Liver (tissue), 9 donors: ENCODE measurements around the gene TCERG1L. TPM values are rescaled to one million over a fixed set of nuclear protein-coding genes. Genes with fewer than 3 reads are reported as not detected.

Experiments used
- DNase-seq: peaks from one replicate; pipeline ENCODE4 v3.0.0-alpha.2; 2017; ENCODE audit warnings: low spot score
- H3K27ac ChIP-seq, 2 donors: one replicate each; pipeline ENCODE4 v1.7.0; 2013; ENCODE audit warnings: inconsistent platforms in 2 of 2, low read length in 2 of 2, control low read depth in 1 of 2, low read depth in 1 of 2, mild to moderate bottlenecking in 1 of 2
- H3K27me3 ChIP-seq, 4 donors: one replicate each; pipeline versions ENCODE4 v1.6.1 to v1.7.0; 2013; ENCODE audit warnings: low read length in 3 of 4, inconsistent platforms in 1 of 4, mild to moderate bottlenecking in 1 of 4, moderate library complexity in 1 of 4; ENCODE audit not compliant: control insufficient read depth in 4 of 4, insufficient read depth in 4 of 4
- H3K36me3 ChIP-seq, 4 donors: one replicate each; pipeline versions ENCODE4 v1.6.1 to v1.7.0; 2013; ENCODE audit warnings: low read length in 3 of 4, mild to moderate bottlenecking in 3 of 4, low read depth in 1 of 4, moderate library complexity in 1 of 4; ENCODE audit not compliant: control insufficient read depth in 4 of 4, insufficient read depth in 3 of 4
- H3K4me1 ChIP-seq, 4 donors: one replicate each; pipeline versions ENCODE4 v1.6.1 to v1.7.0; 2013; ENCODE audit warnings: low read length in 3 of 4, mild to moderate bottlenecking in 3 of 4, moderate library complexity in 1 of 4; ENCODE audit not compliant: control insufficient read depth in 4 of 4, insufficient read depth in 4 of 4
- H3K4me3 ChIP-seq, 3 donors: one replicate each; pipeline versions ENCODE4 v1.6.1 to v1.7.0; 2013; ENCODE audit warnings: low read length in 3 of 3, control low read depth in 1 of 3, low read depth in 1 of 3, mild to moderate bottlenecking in 1 of 3
- H3K9ac ChIP-seq, 2 donors: one replicate each; pipeline ENCODE4 v1.7.0; 2013; ENCODE audit warnings: low read length in 2 of 2, mild to moderate bottlenecking in 2 of 2, moderate library complexity in 2 of 2, control low read depth in 1 of 2, low read depth in 1 of 2
- H3K9me3 ChIP-seq, 4 donors: one replicate each; pipeline versions ENCODE4 v1.6.1 to v1.7.0; 2013; ENCODE audit warnings: low read length in 3 of 4; ENCODE audit not compliant: control insufficient read depth in 4 of 4
- ATF3 ChIP-seq: IDR thresholded peaks from 2 replicates; pipeline ENCODE4 v1.6.1; 2016; ENCODE audit warnings: antibody characterized with exemption
- CTCF ChIP-seq: fragments of 150-350 bp; IDR thresholded peaks from 2 replicates; pipeline ENCODE4 v1.5.1; 2017; ENCODE audit warnings: improper control_type of control experiment, low read depth, low read length; ENCODE audit not compliant: missing input control
- FOXA1 ChIP-seq: IDR thresholded peaks from 2 replicates; pipeline ENCODE4 v1.6.1; 2016; ENCODE audit warnings: antibody characterized with exemption
- FOXA2 ChIP-seq: IDR thresholded peaks from 2 replicates; pipeline ENCODE4 v1.6.1; 2016; ENCODE audit warnings: antibody characterized with exemption
- GABPA ChIP-seq, 2 donors: IDR thresholded peaks in 1 of 2; conservative IDR thresholded peaks in 1 of 2; 2 replicates each; pipeline ENCODE4 v1.6.1; 2016; ENCODE audit warnings: antibody characterized with exemption in 2 of 2, mild to moderate bottlenecking in 1 of 2, moderate library complexity in 1 of 2
- HNF4A ChIP-seq, 2 donors: conservative IDR thresholded peaks; 2 replicates each; pipeline ENCODE4 v1.6.1; 2016; ENCODE audit warnings: antibody characterized with exemption in 2 of 2, mild to moderate bottlenecking in 2 of 2
- HNF4G ChIP-seq: IDR thresholded peaks from 2 replicates; pipeline ENCODE4 v1.6.1; 2016; ENCODE audit warnings: antibody characterized with exemption
- JUND ChIP-seq, 2 donors: IDR thresholded peaks; 2 replicates each; pipeline ENCODE4 v1.6.1; 2016; ENCODE audit warnings: antibody characterized with exemption in 2 of 2
- MAX ChIP-seq: IDR thresholded peaks from 2 replicates; pipeline ENCODE4 v1.6.1; 2016; ENCODE audit warnings: antibody characterized with exemption
- NR2F2 ChIP-seq: IDR thresholded peaks from 2 replicates; pipeline ENCODE4 v1.6.1; 2016; ENCODE audit warnings: antibody characterized with exemption
- RAD21 ChIP-seq, 2 donors: IDR thresholded peaks; 2 replicates each; pipeline ENCODE4 v1.6.1; 2016; ENCODE audit warnings: antibody characterized with exemption in 2 of 2, mild to moderate bottlenecking in 2 of 2
- RXRA ChIP-seq, 2 donors: IDR thresholded peaks; 2 replicates each; pipeline ENCODE4 v1.6.1; 2017 to 2018; ENCODE audit warnings: antibody characterized with exemption in 2 of 2, mild to moderate bottlenecking in 1 of 2
- SP1 ChIP-seq: IDR thresholded peaks from 2 replicates; pipeline ENCODE4 v1.6.1; 2018; ENCODE audit warnings: antibody characterized with exemption, mild to moderate bottlenecking
- TAF1 ChIP-seq: conservative IDR thresholded peaks from 2 replicates; pipeline ENCODE4 v1.6.1; 2016; ENCODE audit warnings: antibody characterized with exemption, mild to moderate bottlenecking
- ZBTB33 ChIP-seq: IDR thresholded peaks from 2 replicates; pipeline ENCODE4 v1.6.1; 2016; ENCODE audit warnings: antibody characterized with exemption
- WGBS: extraction: QIAGEN DNeasy Blood & Tissue Kit; methylation state at CpG from one replicate; pipeline ENCODE4 v1.1.7; 2013; 5-methylcytosine and 5-hydroxymethylcytosine counted together
- polyA plus RNA-seq, 2 donors: library from polyadenylated mRNA; stranded (reverse) in 1 of 2; unstranded in 1 of 2; fragments of 200-250 nt in 1 of 2; fragments of >200 nt in 1 of 2; fragmentation: Nextera tagmentation in 1 of 2; extraction: Ambion mirVana in 1 of 2; gene quantifications; one replicate each; pipeline versions ENCODE4 v1.2.1 to v1.2.3, GENCODE V29; 2013 to 2015
- total RNA-seq, 2 donors: library from RNA; depleted of rRNA; stranded (reverse); fragments of >200 nt; gene quantifications; one replicate each; pipeline ENCODE4 v1.2.3, GENCODE V29; 2014
- donor health status: healthy.
- donor health status: healthy.
- donor health status: healthy.
- donor health status: healthy.
- donor health status: healthy.

TCERG1L gene
- total and polyA plus RNA-seq, 4 donors: not detected

GRCh38 chr10:131206111-131206995 lies 105.2 kb downstream of the TCERG1L start:
- WGBS: 80% methylated on average over 26 of the region's 26 CpGs
- Histone ChIP-seq H3K36me3 (no peaks in the 10 kb centered on the region), H3K9me3 (peaks cover 0 to 2% (median 0%) of the 10 kb centered on the region in 4 donors), H3K4me3 (no peak overlapping the region), H3K4me1 (no peaks in the 10 kb centered on the region), H3K9ac (no peak overlapping the region), H3K27ac (no peak overlapping the region), H3K27me3 (peaks cover 0 to 2% (median 0%) of the 10 kb centered on the region in 4 donors)
- no peak for DNase-seq
- TF ChIP-seq ATF3: no peak
- no peak for TF ChIP-seq RAD21 (IDR thresholded peaks at IDR 0.05)
- no peak for TF ChIP-seq FOXA2
- TF ChIP-seq SP1: no peak
- no peak for TF ChIP-seq JUND (IDR thresholded peaks at IDR 0.05)
- no peak for TF ChIP-seq GABPA (IDR thresholded peaks at IDR 0.05 in 1 of 2, conservative IDR thresholded peaks at IDR 0.05 in 1 of 2)
- no peak for TF ChIP-seq HNF4G
- no peak for TF ChIP-seq HNF4A (conservative IDR thresholded peaks at IDR 0.05)
- no peak for TF ChIP-seq CTCF
- no peak for TF ChIP-seq FOXA1
- no peak for TF ChIP-seq ZBTB33
- no peak for TF ChIP-seq MAX

- 83% methylated on average over 9 of the region's 9 CpGs for WGBS
- no peak overlapping the region for H3K27ac ChIP-seq
- peaks cover 0 to 2% (median 0%) of the 10 kb centered on the region in 4 donors for H3K9me3 ChIP-seq
- DNase-seq: no peak
- TF ChIP-seq NR2F2: no peak
- no peak for TF ChIP-seq RXRA (IDR thresholded peaks at IDR 0.05)
- no peak for TF ChIP-seq TAF1
- no peak for TF ChIP-seq FOXA1
- no peak for TF ChIP-seq ATF3
- peaks cover 0 to 2% (median 0%) of the 10 kb centered on the region in 4 donors for H3K27me3 ChIP-seq
- H3K4me1 ChIP-seq: no peaks in the 10 kb centered on the region
- H3K9ac ChIP-seq: no peak overlapping the region
- H3K4me3 ChIP-seq: no peak overlapping the region
- no peaks in the 10 kb centered on the region for H3K36me3 ChIP-seq
These were observed 106.0 kb downstream of the TCERG1L start for GRCh38 chr10:131205556-131205955.
